DOHH2 (cell line): ENCODE results near the gene PRKAR1B.

Source experiments
- H3F3A ChIP-seq: fragments of 200-600 bp; sonication (generic), shearing (Covaris generic); 2 replicates; pipeline ENCODE4 v1.6.0; 2016; ENCODE audit warnings: antibody characterized with exemption, mild to moderate bottlenecking; ENCODE audit not compliant: control insufficient read depth, insufficient read depth
- H3K27ac ChIP-seq: fragments of 200-600 bp; sonication (generic); 2 replicates; pipeline ENCODE4 v1.5.1; 2014; ENCODE audit warnings: low read depth, mild to moderate bottlenecking, low read length, moderate library complexity
- H3K27me3 ChIP-seq: fragments of 200-600 bp; sonication (generic); 2 replicates; pipeline ENCODE4 v1.6.1; 2014; ENCODE audit warnings: mild to moderate bottlenecking, low read length, mixed read lengths; ENCODE audit not compliant: control insufficient read depth
- H3K36me3 ChIP-seq: fragments of 200-600 bp; sonication (generic); 2 replicates; pipeline ENCODE4 v1.6.1; 2014; ENCODE audit warnings: mild to moderate bottlenecking, low read length, moderate library complexity, mixed read lengths; ENCODE audit not compliant: control insufficient read depth
- H3K4me1 ChIP-seq: fragments of 200-600 bp; sonication (generic); 2 replicates; pipeline ENCODE4 v1.6.1; 2014; ENCODE audit warnings: mild to moderate bottlenecking, low read length, mixed read lengths; ENCODE audit not compliant: control insufficient read depth
- H3K4me2 ChIP-seq: fragments of 200-600 bp; sonication (generic); 2 replicates; pipeline ENCODE4 v1.6.0; 2014; ENCODE audit warnings: mild to moderate bottlenecking, low read length, moderate library complexity
- H3K4me3 ChIP-seq: fragments of 200-600 bp; sonication (generic); 2 replicates; pipeline ENCODE4 v1.5.1; 2014; ENCODE audit warnings: mild to moderate bottlenecking, low read length, mixed read lengths
- H3K79me2 ChIP-seq: fragments of 200-600 bp; sonication (generic); 2 replicates; pipeline ENCODE4 v1.6.1; 2014; ENCODE audit warnings: mild to moderate bottlenecking, low read length, mixed read lengths; ENCODE audit not compliant: control insufficient read depth
- H3K9me2 ChIP-seq: fragments of 200-600 bp; sonication (generic); replicated peaks from 2 replicates; pipeline ENCODE4 v1.6.1; 2014; ENCODE audit warnings: mild to moderate bottlenecking, low read length, mixed read lengths; ENCODE audit not compliant: control insufficient read depth
- H3K9me3 ChIP-seq: fragments of 200-600 bp; sonication (generic); 2 replicates; pipeline ENCODE4 v1.6.1; 2014; ENCODE audit warnings: antibody characterized with exemption, low read length, mixed read lengths; ENCODE audit not compliant: control insufficient read depth, insufficient read depth
- H4K20me1 ChIP-seq: fragments of 200-600 bp; sonication (generic); 2 replicates; pipeline ENCODE4 v1.6.0; 2014; ENCODE audit warnings: low read depth, mild to moderate bottlenecking, antibody characterized with exemption, low read length, moderate library complexity; ENCODE audit not compliant: control insufficient read depth, insufficient read depth
- CTCF ChIP-seq: fragments of 200-600 bp; sonication (generic); IDR thresholded peaks from one replicate; pipeline ENCODE4 v1.5.1; 2014; ENCODE audit warnings: antibody characterized with exemption, mild to moderate bottlenecking, low read depth, low read length; ENCODE audit not compliant: poor library complexity, severe bottlenecking
- EZH2phosphoT487 ChIP-seq: fragments of 200-600 bp; sonication (generic); IDR thresholded peaks from 2 replicates; pipeline ENCODE4 v1.6.1; 2017; ENCODE audit warnings: borderline replicate concordance, mild to moderate bottlenecking, antibody characterized with exemption, low read length, moderate library complexity, mixed read lengths

PRKAR1B gene

GRCh38 chr7:728602-729001 is 1.5 kb upstream of the PRKAR1B start:
- TF ChIP-seq EZH2phosphoT487 (no peak), CTCF (no peak)
- H3K79me2 ChIP-seq: peaks cover 98% of the 10 kb centered on the region
- no peaks in the 10 kb centered on the region for H4K20me1 ChIP-seq
- peaks cover 84% of the 10 kb centered on the region for H3K36me3 ChIP-seq
- peak overlapping the region; percentile 75; the same call in 1 of the 2 replicates for H3K4me3 ChIP-seq
- no peaks in the 10 kb centered on the region for H3K27me3 ChIP-seq
- no peaks in the 10 kb centered on the region for H3K9me2 ChIP-seq
- peak overlapping the region; percentile 54 for H3K4me2 ChIP-seq
- H3F3A ChIP-seq: no peaks in the 10 kb centered on the region
- peaks cover 24% of the 10 kb centered on the region for H3K4me1 ChIP-seq
- H3K9me3 ChIP-seq: peaks cover 34% of the 10 kb centered on the region; the same call in 1 of the 2 replicates
- no peak overlapping the region for H3K27ac ChIP-seq

- no peaks in the 10 kb centered on the region for H3K27me3 ChIP-seq
- no peaks in the 10 kb centered on the region for H3K9me2 ChIP-seq
- H3K4me1 ChIP-seq: peaks cover 24% of the 10 kb centered on the region
- no peaks in the 10 kb centered on the region for H4K20me1 ChIP-seq
- TF ChIP-seq EZH2phosphoT487 (no peak), CTCF (no peak)
- H3K4me3 ChIP-seq: peak overlapping the region; percentile 75
- H3K4me2 ChIP-seq: peak overlapping the region; percentile 54
- peaks cover 32% of the 10 kb centered on the region; the same call in 1 of the 2 replicates for H3K9me3 ChIP-seq
- peaks cover 84% of the 10 kb centered on the region for H3K36me3 ChIP-seq
- H3K27ac ChIP-seq: no peak overlapping the region
- H3F3A ChIP-seq: no peaks in the 10 kb centered on the region
- H3K79me2 ChIP-seq: peaks cover 98% of the 10 kb centered on the region
These were observed 852 bp upstream of the PRKAR1B start for GRCh38 chr7:727806-728460.

GRCh38 chr7:726854-727103 is 302 bp downstream of the PRKAR1B start:
- peak overlapping the region; percentile 75 for H3K4me3 ChIP-seq
- H3K4me2 ChIP-seq: peak overlapping the region; percentile 73
- H3K4me1 ChIP-seq: peaks cover 24% of the 10 kb centered on the region
- peaks cover 80% of the 10 kb centered on the region for H3K36me3 ChIP-seq
- H3K79me2 ChIP-seq: peaks cover 94% of the 10 kb centered on the region
- H3K27ac ChIP-seq: peak overlapping the region; percentile 38
- H4K20me1 ChIP-seq: no peaks in the 10 kb centered on the region
- H3K27me3 ChIP-seq: no peaks in the 10 kb centered on the region
- TF ChIP-seq EZH2phosphoT487 (no peak), CTCF (no peak)
- peaks cover 23% of the 10 kb centered on the region; the same call in 1 of the 2 replicates for H3K9me3 ChIP-seq
- H3F3A ChIP-seq: no peaks in the 10 kb centered on the region
- no peaks in the 10 kb centered on the region for H3K9me2 ChIP-seq
